Activated CD4-positive, alpha-beta memory T cell treated with anti-CD3 and anti-CD28 coated beads for 36 hours (primary cell): ENCODE results near the gene PITPNM3. TPM values are rescaled to one million over a fixed set of nuclear protein-coding genes. Genes with fewer than 3 reads are reported as not detected.

Experiments
- CTCF ChIA-PET: fragments of 350-600 bp; sonication (Branson Sonifier 250); formaldehyde crosslinking; loops from one replicate; lab custom pipeline; 2021; ENCODE audit warnings: antibody characterized with exemption, inconsistent platforms; lab: Charles Lee
- POLR2A ChIA-PET: fragments of 350-600 bp; sonication (Branson Sonifier 250); formaldehyde crosslinking; loops from one replicate; lab custom pipeline; 2021; ENCODE audit warnings: antibody characterized with exemption; lab: Charles Lee
- DNase-seq: peaks from one replicate; pipeline ENCODE4 v3.0.0-alpha.2; 2020
- H3K27ac Mint-ChIP-seq: one replicate; pipeline ENCODE4 v1.8.0; 2021; ENCODE audit warnings: mixed read lengths
- H3K27me3 Mint-ChIP-seq: one replicate; pipeline ENCODE4 v1.8.0; 2021; ENCODE audit warnings: mixed read lengths
- H3K36me3 Mint-ChIP-seq: one replicate; pipeline ENCODE4 v1.8.0; 2021; ENCODE audit warnings: mixed read lengths
- H3K4me1 Mint-ChIP-seq: one replicate; pipeline ENCODE4 v1.8.0; 2021; ENCODE audit warnings: low read depth, mixed read lengths
- H3K4me3 Mint-ChIP-seq: one replicate; pipeline ENCODE4 v1.8.0; 2021; ENCODE audit warnings: mild to moderate bottlenecking, mixed read lengths
- H3K9me3 Mint-ChIP-seq: one replicate; pipeline ENCODE4 v1.8.0; 2021; ENCODE audit warnings: mixed read lengths
- intact Hi-C: fragments of 100-400 bp; cut with micrococcal nuclease; formaldehyde crosslinking; loops from one replicate; pipeline ENCODE4 v1.15.1; 2023
- total RNA-seq, 2 experiments: library from RNA; stranded (reverse); gene quantifications; one replicate each; pipeline ENCODE4 v1.2.3, GENCODE V29; 2021

PITPNM3 gene
- total RNA-seq, 2 experiments from 2014 or later: 0.41 to 0.48 TPM

GRCh38 chr17:6408735-6409134, 147.6 kb downstream of the PITPNM3 start:
- Mint-ChIP-seq H3K27ac (no peak overlapping the region), H3K4me1 (no peaks in the 10 kb centered on the region), H3K27me3 (peaks cover 11% of the 10 kb centered on the region), H3K9me3 (no peaks in the 10 kb centered on the region), H3K36me3 (no peaks in the 10 kb centered on the region), H3K4me3 (no peak overlapping the region)
- ChIA-PET POLR2A (no interaction called here), CTCF (interaction anchor here (0.5 kb wide), 1 partner anchor 404 kb away, joined by 4 read pairs; no protein-coding TSS in a partner anchor)
- no peak for DNase-seq
- intact Hi-C loops: no loop called here

- intact Hi-C loops: no loop called here
- Mint-ChIP-seq H3K4me1 (no peaks in the 10 kb centered on the region), H3K4me3 (no peak overlapping the region), H3K9me3 (no peaks in the 10 kb centered on the region), H3K27ac (no peak overlapping the region), H3K36me3 (no peaks in the 10 kb centered on the region), H3K27me3 (peaks cover 10% of the 10 kb centered on the region)
- ChIA-PET CTCF (interaction anchor here (0.5 kb wide), 1 partner anchor 404 kb away, joined by 4 read pairs; no protein-coding TSS in a partner anchor), POLR2A (no interaction called here)
- DNase-seq: no peak
These were observed 148.1 kb downstream of the PITPNM3 start for GRCh38 chr17:6408276-6408675.

- CTCF ChIA-PET: no interaction called here
- Mint-ChIP-seq H3K4me1 (no peaks in the 10 kb centered on the region), H3K27ac (no peak overlapping the region), H3K9me3 (peaks cover 7% of the 10 kb centered on the region), H3K27me3 (peaks cover 13% of the 10 kb centered on the region), H3K4me3 (no peak overlapping the region), H3K36me3 (no peaks in the 10 kb centered on the region)
- POLR2A ChIA-PET: no interaction called here
- no peak for DNase-seq
- intact Hi-C loops: no loop called here
These were observed 154.1 kb downstream of the PITPNM3 start for GRCh38 chr17:6402258-6402657.

Other genes with a start within 250 kb of the PITPNM3 start
- gene AIPL1, start 121.4 kb downstream of the PITPNM3 start, total RNA-seq: not detected
- gene PIMREG, start 112.1 kb downstream of the PITPNM3 start, total RNA-seq: 10 to 100 TPM; 16.7 to 16.9 TPM
- 10 to 100 TPM; 14.2 to 14.7 TPM for gene KIAA0753, start 84.2 kb upstream of the PITPNM3 start, total RNA-seq
- 100 to 1,000 TPM; 107 to 123 TPM for gene TXNDC17, start 84.5 kb upstream of the PITPNM3 start, total RNA-seq
- gene MED31, start 95.0 kb upstream of the PITPNM3 start, total RNA-seq: 10 to 100 TPM; 22.6 to 25.9 TPM
- 1 to 10 TPM; 1.5 to 1.8 TPM for gene C17orf100, start 95.2 kb upstream of the PITPNM3 start, total RNA-seq
- gene SLC13A5, start 156.8 kb upstream of the PITPNM3 start, total RNA-seq: not detected
- 10 to 100 TPM; 26.8 to 27.4 TPM for gene XAF1, start 199.5 kb upstream of the PITPNM3 start, total RNA-seq
- gene FBXO39, start 219.7 kb upstream of the PITPNM3 start, total RNA-seq: not detected